B cell (primary cell): Measurements from ENCODE around the gene GTPBP3. TPM values are rescaled to one million over a fixed set of nuclear protein-coding genes. Genes with fewer than 3 reads are reported as not detected.

Experiments
- ATAC-seq: fragments of 200-7000 bp; cut with Tn5 transposase; one replicate; pipeline ENCODE4 v1.10.0; 2021; ENCODE audit warnings: low read depth, mild to moderate bottlenecking, moderate number of reproducible peaks, moderate library complexity
- CTCF ChIA-PET: fragments of 350-600 bp; sonication (Branson Sonifier 250); formaldehyde crosslinking; loops from one replicate; lab custom pipeline; 2021; ENCODE audit warnings: antibody characterized with exemption, inconsistent platforms; lab: Charles Lee
- POLR2A ChIA-PET: fragments of 350-600 bp; sonication (Branson Sonifier 250); formaldehyde crosslinking; loops from one replicate; lab custom pipeline; 2021; ENCODE audit warnings: antibody characterized with exemption; lab: Charles Lee
- DNase-seq: peaks from one replicate; pipeline ENCODE4 v3.0.0; 2013
- H2AFZ ChIP-seq: 2 replicates; pipeline ENCODE4 v1.6.1; 2012; ENCODE audit warnings: mild to moderate bottlenecking, low read depth, low read length; ENCODE audit not compliant: insufficient read depth, poor library complexity, severe bottlenecking
- H3K27ac ChIP-seq, 2 donors: 1 replicate in 1 of 2; 2 replicates in 1 of 2; pipeline ENCODE4 v1.5.1; 2012 to 2013; ENCODE audit warnings: low read length in 2 of 2, mild to moderate bottlenecking in 2 of 2, moderate library complexity in 1 of 2
- H3K27me3 ChIP-seq, 4 experiments: fragments of 200-600 bp in 1 of 4; sonication (generic) in 1 of 4; replicated peaks in 1 of 4; 1 replicate in 2 of 4; 2 replicates in 2 of 4; pipeline versions ENCODE4 v1.6.1 to v1.7.0; 2013 to 2016; ENCODE audit warnings: low read length in 3 of 4, mild to moderate bottlenecking in 2 of 4, mixed read lengths in 1 of 4, moderate library complexity in 1 of 4; ENCODE audit not compliant: insufficient read depth in 4 of 4, control insufficient read depth in 3 of 4; ENCODE audit errors: control extremely low read depth in 1 of 4
- H3K36me3 ChIP-seq, 2 experiments: replicated peaks in 1 of 2; 1 replicate in 1 of 2; 2 replicates in 1 of 2; pipeline versions ENCODE4 v1.6.1 to v1.7.1; 2013; ENCODE audit warnings: low read length in 1 of 2; ENCODE audit not compliant: insufficient read depth in 2 of 2, control insufficient read depth in 1 of 2; ENCODE audit errors: control extremely low read depth in 1 of 2, extremely low read depth in 1 of 2
- H3K4me1 ChIP-seq, 2 donors: fragments of 200-600 bp in 1 of 2; sonication (generic) in 1 of 2; 1 replicate in 1 of 2; 2 replicates in 1 of 2; pipeline versions ENCODE4 v1.5.1 to v1.6.1; 2013 to 2017; ENCODE audit warnings: low read length in 2 of 2; ENCODE audit not compliant: control insufficient read depth in 2 of 2, insufficient read depth in 2 of 2
- H3K4me2 ChIP-seq: replicated peaks from 2 replicates; pipeline ENCODE3; 2012; ENCODE audit warnings: mild to moderate bottlenecking, low read depth, low read length; ENCODE audit not compliant: poor library complexity, severe bottlenecking
- H3K4me3 ChIP-seq, 5 experiments: fragments of 200-600 bp in 1 of 5; sonication (generic) in 1 of 5; 1 replicate in 3 of 5; 2 replicates in 2 of 5; pipeline versions ENCODE4 v1.5.1 to v1.7.0; 2011 to 2016; ENCODE audit warnings: low read length in 4 of 5, mild to moderate bottlenecking in 4 of 5, low read depth in 2 of 5, control low read depth in 1 of 5, moderate library complexity in 1 of 5; ENCODE audit not compliant: insufficient read depth in 1 of 5; ENCODE audit errors: control extremely low read depth in 1 of 5, extremely low read depth in 1 of 5
- H3K79me2 ChIP-seq: fragments of 200-600 bp; sonication (generic); one replicate; pipeline ENCODE4 v1.6.0; 2016; ENCODE audit warnings: low read length; ENCODE audit not compliant: control insufficient read depth, insufficient read depth
- H3K9ac ChIP-seq: fragments of 200-600 bp; sonication (generic); 2 replicates; pipeline ENCODE4 v1.6.1; 2017; ENCODE audit warnings: mild to moderate bottlenecking, low read length, moderate library complexity
- H3K9me3 ChIP-seq, 3 donors: one replicate each; pipeline versions ENCODE4 v1.6.1 to v1.7.1; 2013; ENCODE audit warnings: low read length in 2 of 3; ENCODE audit not compliant: control insufficient read depth in 2 of 3, insufficient read depth in 1 of 3; ENCODE audit errors: control extremely low read depth in 1 of 3
- H4K20me1 ChIP-seq: 2 replicates; pipeline ENCODE4 v1.6.0; 2012; ENCODE audit warnings: mild to moderate bottlenecking, low read length; ENCODE audit not compliant: insufficient read depth, control insufficient read depth, poor library complexity, severe bottlenecking
- H3K27ac Mint-ChIP-seq: one replicate; pipeline ENCODE4 v1.8.0; 2021; ENCODE audit warnings: mixed read lengths
- H3K27me3 Mint-ChIP-seq: one replicate; pipeline ENCODE4 v1.8.0; 2021; ENCODE audit warnings: mixed read lengths
- H3K4me1 Mint-ChIP-seq: one replicate; pipeline ENCODE4 v1.8.0; 2021; ENCODE audit warnings: mixed read lengths
- H3K4me3 Mint-ChIP-seq: one replicate; pipeline ENCODE4 v1.8.0; 2021; ENCODE audit warnings: mixed read lengths
- H3K9me3 Mint-ChIP-seq: one replicate; pipeline ENCODE4 v1.8.0; 2022; ENCODE audit warnings: mixed read lengths; ENCODE audit not compliant: insufficient read depth
- EZH2 ChIP-seq: IDR thresholded peaks from 2 replicates; pipeline ENCODE4 v1.6.1; 2012; ENCODE audit warnings: borderline replicate concordance, low read depth, mild to moderate bottlenecking, moderate library complexity, low read length; ENCODE audit not compliant: insufficient read depth, poor library complexity, severe bottlenecking
- WGBS: methylation state at CpG from one replicate; pipeline ENCODE4 v1.1.5; 2013; ENCODE audit warnings: missing lambda C conversion rate; ENCODE audit not compliant: insufficient coverage; 5-methylcytosine and 5-hydroxymethylcytosine counted together
- intact Hi-C: fragments of 100-400 bp; cut with micrococcal nuclease; formaldehyde crosslinking; loops from one replicate; pipeline ENCODE4 v1.10.0; 2022
- polyA plus RNA-seq: library from polyadenylated mRNA; depleted of rRNA; stranded (reverse); fragments of >200 nt; gene quantifications from 2 replicates; pipeline ENCODE4 v1.2.3, GENCODE V29; 2012
- total RNA-seq, 2 donors: library from RNA; stranded (reverse); fragments of 120-200 nt in 1 of 2; gene quantifications; 1 replicate in 1 of 2; 2 replicates in 1 of 2; pipeline versions ENCODE4 v1.2.3 to v1.2.4, GENCODE V29; 2013 to 2022
- TF ChIP-seq, protein P1 (sequence below): fragments of 200-600 bp; IDR thresholded peaks from one replicate; pipeline ENCODE4 v1.8.0; 2022; ENCODE audit warnings: antibody characterized with exemption, mild to moderate bottlenecking

GTPBP3 gene
- total and polyA plus RNA-seq, 2 donors (not counting 1 experiment from before 2014, with no cell fraction given) = 41.6 to 44.9 TPM

DNA sequence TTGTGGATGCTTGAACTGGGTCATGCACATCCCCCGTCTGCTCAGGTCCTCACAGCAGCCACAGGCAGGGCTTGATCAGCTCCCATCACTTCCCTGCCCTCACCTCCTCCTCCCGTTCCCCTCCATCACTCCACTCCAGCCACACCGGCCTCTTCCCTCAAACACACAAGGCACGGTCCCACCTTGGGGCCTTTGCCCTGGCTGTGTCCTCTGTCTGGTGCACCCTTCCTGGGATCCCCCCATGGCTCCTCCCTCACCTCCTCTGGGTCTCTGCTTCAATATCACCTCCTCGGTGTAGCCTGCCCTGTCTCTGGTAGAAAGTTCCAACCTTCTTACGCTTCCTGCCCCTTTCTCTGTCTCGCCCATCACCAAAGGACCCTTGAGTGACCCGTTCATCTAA, 16.0 kb downstream of the GTPBP3 start:
- CTCF ChIA-PET = interaction anchor here (0.9 kb wide), 1 partner anchor 33 kb away, joined by 3 read pairs; no protein-coding TSS in a partner anchor
- Histone ChIP-seq H3K79me2 (no peaks in the 10 kb centered on the region), H3K9ac (no peak overlapping the region), H2AFZ (no peak overlapping the region), H4K20me1 (no peaks in the 10 kb centered on the region), H3K9me3 (no peaks in the 10 kb centered on the region), H3K4me3 (no peak overlapping the region), H3K27me3 (peaks cover 0 to 32% (median 12%) of the 10 kb centered on the region in 4 experiments), H3K4me1 (no peaks in the 10 kb centered on the region), H3K4me2 (no peak overlapping the region), H3K27ac (no peak overlapping the region), H3K36me3 (no peaks in the 10 kb centered on the region)
- H3K4me1 Mint-ChIP-seq = no peaks in the 10 kb centered on the region
- H3K4me3 Mint-ChIP-seq = no peak overlapping the region
- intact Hi-C loops = no loop called here
- ATAC-seq = no peak
- WGBS = 87% methylated on average over 8 of the region's 8 CpGs
- TF ChIP-seq, protein P1, sequence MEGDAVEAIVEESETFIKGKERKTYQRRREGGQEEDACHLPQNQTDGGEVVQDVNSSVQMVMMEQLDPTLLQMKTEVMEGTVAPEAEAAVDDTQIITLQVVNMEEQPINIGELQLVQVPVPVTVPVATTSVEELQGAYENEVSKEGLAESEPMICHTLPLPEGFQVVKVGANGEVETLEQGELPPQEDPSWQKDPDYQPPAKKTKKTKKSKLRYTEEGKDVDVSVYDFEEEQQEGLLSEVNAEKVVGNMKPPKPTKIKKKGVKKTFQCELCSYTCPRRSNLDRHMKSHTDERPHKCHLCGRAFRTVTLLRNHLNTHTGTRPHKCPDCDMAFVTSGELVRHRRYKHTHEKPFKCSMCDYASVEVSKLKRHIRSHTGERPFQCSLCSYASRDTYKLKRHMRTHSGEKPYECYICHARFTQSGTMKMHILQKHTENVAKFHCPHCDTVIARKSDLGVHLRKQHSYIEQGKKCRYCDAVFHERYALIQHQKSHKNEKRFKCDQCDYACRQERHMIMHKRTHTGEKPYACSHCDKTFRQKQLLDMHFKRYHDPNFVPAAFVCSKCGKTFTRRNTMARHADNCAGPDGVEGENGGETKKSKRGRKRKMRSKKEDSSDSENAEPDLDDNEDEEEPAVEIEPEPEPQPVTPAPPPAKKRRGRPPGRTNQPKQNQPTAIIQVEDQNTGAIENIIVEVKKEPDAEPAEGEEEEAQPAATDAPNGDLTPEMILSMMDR = no peak
- peak overlapping the region; percentile 15 for H3K27ac Mint-ChIP-seq
- no peaks in the 10 kb centered on the region for H3K9me3 Mint-ChIP-seq
- peaks cover 36% of the 10 kb centered on the region for H3K27me3 Mint-ChIP-seq
- no peak for DNase-seq
- POLR2A ChIA-PET = no interaction called here

- WGBS = 93% methylated on average over 3 of the region's 7 CpGs
- H3K27ac ChIP-seq = no peak overlapping the region
- DNase-seq = no peak
- no peak overlapping the region for H3K4me3 Mint-ChIP-seq
- no peak overlapping the region for H3K4me3 ChIP-seq
- ChIA-PET POLR2A (no interaction called here), CTCF (interaction anchor here (1.2 kb wide), 1 partner anchor 29 kb away, joined by 3 read pairs; no protein-coding TSS in a partner anchor)
- H3K4me1 Mint-ChIP-seq = no peaks in the 10 kb centered on the region
- no peaks in the 10 kb centered on the region for H3K36me3 ChIP-seq
- H3K27me3 ChIP-seq = peaks cover 0 to 15% (median 2%) of the 10 kb centered on the region in 4 experiments
- no peaks in the 10 kb centered on the region for H3K79me2 ChIP-seq
- no peak overlapping the region for H3K9ac ChIP-seq
- peaks cover 21% of the 10 kb centered on the region for H3K27me3 Mint-ChIP-seq
- intact Hi-C loops = no loop called here
- TF ChIP-seq, protein P1 = no peak
- no peak for TF ChIP-seq EZH2
- H4K20me1 ChIP-seq = no peaks in the 10 kb centered on the region
- no peaks in the 10 kb centered on the region for H3K9me3 ChIP-seq
- no peak overlapping the region for H2AFZ ChIP-seq
- no peak overlapping the region for H3K4me2 ChIP-seq
- no peak overlapping the region for H3K27ac Mint-ChIP-seq
- H3K4me1 ChIP-seq = no peaks in the 10 kb centered on the region
- H3K9me3 Mint-ChIP-seq = no peaks in the 10 kb centered on the region
- no peak for ATAC-seq
These were observed 19.8 kb downstream of the GTPBP3 start for GRCh38 chr19:17357078-17357666.
